ENCODE results near the gene BUD23.
A peak's percentile ranks its signal among the peaks of the same experiment; 100 is the strongest.

- TF ChIP-seq CTCF (IDR thresholded peaks at IDR 0.05; ENCODE audit: low read depth, low read length, missing input control) (no peak), TAF1 (conservative IDR thresholded peaks at IDR 0.05) (no peak), MAX (IDR thresholded peaks at IDR 0.05) (no peak), YY1 (IDR thresholded peaks at IDR 0.05) (no peak), HNF4G (IDR thresholded peaks at IDR 0.05) (no peak), RAD21 (IDR thresholded peaks at IDR 0.05) (peak in 1 of 2 donors; percentile 30)
- TF ChIP-seq, protein P1, sequence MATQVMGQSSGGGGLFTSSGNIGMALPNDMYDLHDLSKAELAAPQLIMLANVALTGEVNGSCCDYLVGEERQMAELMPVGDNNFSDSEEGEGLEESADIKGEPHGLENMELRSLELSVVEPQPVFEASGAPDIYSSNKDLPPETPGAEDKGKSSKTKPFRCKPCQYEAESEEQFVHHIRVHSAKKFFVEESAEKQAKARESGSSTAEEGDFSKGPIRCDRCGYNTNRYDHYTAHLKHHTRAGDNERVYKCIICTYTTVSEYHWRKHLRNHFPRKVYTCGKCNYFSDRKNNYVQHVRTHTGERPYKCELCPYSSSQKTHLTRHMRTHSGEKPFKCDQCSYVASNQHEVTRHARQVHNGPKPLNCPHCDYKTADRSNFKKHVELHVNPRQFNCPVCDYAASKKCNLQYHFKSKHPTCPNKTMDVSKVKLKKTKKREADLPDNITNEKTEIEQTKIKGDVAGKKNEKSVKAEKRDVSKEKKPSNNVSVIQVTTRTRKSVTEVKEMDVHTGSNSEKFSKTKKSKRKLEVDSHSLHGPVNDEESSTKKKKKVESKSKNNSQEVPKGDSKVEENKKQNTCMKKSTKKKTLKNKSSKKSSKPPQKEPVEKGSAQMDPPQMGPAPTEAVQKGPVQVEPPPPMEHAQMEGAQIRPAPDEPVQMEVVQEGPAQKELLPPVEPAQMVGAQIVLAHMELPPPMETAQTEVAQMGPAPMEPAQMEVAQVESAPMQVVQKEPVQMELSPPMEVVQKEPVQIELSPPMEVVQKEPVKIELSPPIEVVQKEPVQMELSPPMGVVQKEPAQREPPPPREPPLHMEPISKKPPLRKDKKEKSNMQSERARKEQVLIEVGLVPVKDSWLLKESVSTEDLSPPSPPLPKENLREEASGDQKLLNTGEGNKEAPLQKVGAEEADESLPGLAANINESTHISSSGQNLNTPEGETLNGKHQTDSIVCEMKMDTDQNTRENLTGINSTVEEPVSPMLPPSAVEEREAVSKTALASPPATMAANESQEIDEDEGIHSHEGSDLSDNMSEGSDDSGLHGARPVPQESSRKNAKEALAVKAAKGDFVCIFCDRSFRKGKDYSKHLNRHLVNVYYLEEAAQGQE (IDR thresholded peaks at IDR 0.05): no peak
- TF ChIP-seq, protein P2, sequence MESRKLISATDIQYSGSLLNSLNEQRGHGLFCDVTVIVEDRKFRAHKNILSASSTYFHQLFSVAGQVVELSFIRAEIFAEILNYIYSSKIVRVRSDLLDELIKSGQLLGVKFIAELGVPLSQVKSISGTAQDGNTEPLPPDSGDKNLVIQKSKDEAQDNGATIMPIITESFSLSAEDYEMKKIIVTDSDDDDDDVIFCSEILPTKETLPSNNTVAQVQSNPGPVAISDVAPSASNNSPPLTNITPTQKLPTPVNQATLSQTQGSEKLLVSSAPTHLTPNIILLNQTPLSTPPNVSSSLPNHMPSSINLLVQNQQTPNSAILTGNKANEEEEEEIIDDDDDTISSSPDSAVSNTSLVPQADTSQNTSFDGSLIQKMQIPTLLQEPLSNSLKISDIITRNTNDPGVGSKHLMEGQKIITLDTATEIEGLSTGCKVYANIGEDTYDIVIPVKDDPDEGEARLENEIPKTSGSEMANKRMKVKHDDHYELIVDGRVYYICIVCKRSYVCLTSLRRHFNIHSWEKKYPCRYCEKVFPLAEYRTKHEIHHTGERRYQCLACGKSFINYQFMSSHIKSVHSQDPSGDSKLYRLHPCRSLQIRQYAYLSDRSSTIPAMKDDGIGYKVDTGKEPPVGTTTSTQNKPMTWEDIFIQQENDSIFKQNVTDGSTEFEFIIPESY (IDR thresholded peaks at IDR 0.05): no peak
Observed at GRCh38 chr7:73652541-73652949, 30.9 kb upstream of the BUD23 start.
